Keratinocyte (primary cell): ENCODE results near the gene MRPS7. TPM values are rescaled to one million over a fixed set of nuclear protein-coding genes. Genes with fewer than 3 reads are reported as not detected.

Experiments used
- DNase-seq: peaks from one replicate; pipeline ENCODE4 v3.0.0-alpha.2; 2011; ENCODE audit warnings: low read depth, missing footprints, low spot score
- FAIRE-seq: peaks from 2 replicates; lab custom pipeline; 2011; peaks lifted over from hg19 to GRCh38; lab: Jason Lieb, UNC
- H2AFZ ChIP-seq: 2 replicates; pipeline ENCODE4 v1.6.0; 2012; ENCODE audit warnings: low read length, control low read depth, inconsistent platforms; ENCODE audit not compliant: control insufficient read depth
- H3K27ac ChIP-seq: 2 replicates; pipeline ENCODE4 v1.5.1; 2011; ENCODE audit warnings: low read length; ENCODE audit not compliant: control insufficient read depth, insufficient read depth
- H3K27me3 ChIP-seq: 3 replicates; pipeline ENCODE4 v1.6.0; 2011; ENCODE audit warnings: low read length; ENCODE audit not compliant: control insufficient read depth, insufficient read depth; ENCODE audit errors: extremely low read depth
- H3K36me3 ChIP-seq, 2 experiments: 2 replicates in 1 of 2; 3 replicates in 1 of 2; pipeline ENCODE4 v1.5.1; 2011; ENCODE audit warnings: low read length in 2 of 2, mild to moderate bottlenecking in 1 of 2; ENCODE audit not compliant: control insufficient read depth in 2 of 2, insufficient read depth in 2 of 2; ENCODE audit errors: extremely low read depth in 1 of 2
- H3K4me1 ChIP-seq: 3 replicates; pipeline ENCODE4 v1.5.1; 2011; ENCODE audit warnings: low read length; ENCODE audit not compliant: control insufficient read depth, insufficient read depth; ENCODE audit errors: extremely low read depth
- H3K4me2 ChIP-seq: 3 replicates; pipeline ENCODE4 v1.6.0; 2011; ENCODE audit warnings: low read depth, low read length; ENCODE audit not compliant: control insufficient read depth, insufficient read depth; ENCODE audit errors: extremely low read depth
- H3K4me3 ChIP-seq, 3 experiments: fragments of 200-600 bp in 1 of 3; sonication (generic) in 1 of 3; 2 replicates in 2 of 3; 3 replicates in 1 of 3; pipeline ENCODE4 v1.5.1; 2011 to 2016; ENCODE audit warnings: low read length in 3 of 3, mild to moderate bottlenecking in 3 of 3, control low read depth in 2 of 3, inconsistent platforms in 1 of 3, low read depth in 1 of 3, mixed read lengths in 1 of 3, mixed run types in 1 of 3, moderate library complexity in 1 of 3; ENCODE audit not compliant: control insufficient read depth in 2 of 3, insufficient read depth in 2 of 3; ENCODE audit errors: extremely low read depth in 1 of 3
- H3K79me2 ChIP-seq: 2 replicates; pipeline ENCODE4 v1.6.0; 2012; ENCODE audit warnings: low read length; ENCODE audit not compliant: control insufficient read depth, insufficient read depth
- H3K9ac ChIP-seq: 3 replicates; pipeline ENCODE4 v1.6.0; 2011; ENCODE audit warnings: low read length; ENCODE audit not compliant: control insufficient read depth, insufficient read depth; ENCODE audit errors: extremely low read depth
- H3K9me1 ChIP-seq: 3 replicates; pipeline ENCODE4 v1.6.0; 2011; ENCODE audit warnings: low read length; ENCODE audit not compliant: control insufficient read depth, insufficient read depth; ENCODE audit errors: extremely low read depth
- H3K9me3 ChIP-seq: 2 replicates; pipeline ENCODE4 v1.5.1; 2012; ENCODE audit warnings: low read depth, low read length; ENCODE audit not compliant: control insufficient read depth
- H4K20me1 ChIP-seq: 3 replicates; pipeline ENCODE4 v1.6.0; 2011; ENCODE audit warnings: low read length; ENCODE audit not compliant: control insufficient read depth, insufficient read depth; ENCODE audit errors: extremely low read depth
- CTCF ChIP-seq, 3 experiments: IDR thresholded peaks in 1 of 3; conservative IDR thresholded peaks in 1 of 3; optimal IDR thresholded peaks in 1 of 3; 2 replicates in 2 of 3; 3 replicates in 1 of 3; pipeline versions ENCODE3 to v1.5.1; 2011; ENCODE audit warnings: low read length in 3 of 3, mild to moderate bottlenecking in 3 of 3, moderate library complexity in 2 of 3, control low read depth in 1 of 3, inconsistent platforms in 1 of 3; ENCODE audit not compliant: insufficient read depth in 2 of 3; ENCODE audit errors: extremely low read depth in 1 of 3
- EZH2 ChIP-seq: IDR thresholded peaks from one replicate; pipeline ENCODE4 v1.6.1; 2012; ENCODE audit warnings: inconsistent platforms, mild to moderate bottlenecking, low read length, moderate library complexity
- dilution Hi-C: fragments of 300-500 bp; cut with MboI; formaldehyde crosslinking; loops from one replicate; pipeline ENCODE4 v1.7.0; 2020; ENCODE audit warnings: low sequenced_read_pairs; ENCODE audit not compliant: extremely low pct_ligation_motif_present
- polyA plus RNA-seq, 5 experiments: library from polyadenylated mRNA; depleted of rRNA in 3 of 5; stranded (reverse) in 3 of 5; stranded (forward) in 1 of 5; unstranded in 1 of 5; fragments of >200 nt; gene quantifications; 1 replicate in 1 of 5; 2 replicates in 3 of 5; 3 replicates in 1 of 5; pipeline versions ENCODE4 v1.2.1 to v1.2.3, GENCODE V29; 2011 to 2012; ENCODE audit warnings: missing spikeins in 2 of 5, low read depth in 1 of 5, low replicate concordance in 1 of 5

MRPS7 gene
- polyA plus RNA-seq, 1 donor (not counting 4 experiments of a cell fraction or from before 2014, with no cell fraction given), result 79.0 TPM

GRCh38 chr17:75260641-75261335 is 891 bp upstream of the MRPS7 start:
- Histone ChIP-seq H3K36me3 (peaks cover 6 to 10% of the 10 kb centered on the region in 2 experiments), H4K20me1 (no peaks in the 10 kb centered on the region), H3K9me1 (no peaks in the 10 kb centered on the region), H3K79me2 (peaks cover 57% of the 10 kb centered on the region), H3K27me3 (no peaks in the 10 kb centered on the region), H3K9me3 (no peaks in the 10 kb centered on the region), H3K4me2 (peak overlapping the region; percentile 89), H2AFZ (peak overlapping the region; percentile 94), H3K4me3 (peak overlapping the region; percentile 77 to 97 (median 96)), H3K4me1 (peaks cover 13% of the 10 kb centered on the region), H3K27ac (peak overlapping the region; percentile 99), H3K9ac (peak overlapping the region; percentile 100)
- FAIRE-seq (no peak), DNase-seq (no peak)
- TF ChIP-seq CTCF (optimal IDR thresholded peaks at IDR 0.05 in 1 of 3, IDR thresholded peaks at IDR 0.05 in 1 of 3, conservative IDR thresholded peaks at IDR 0.05 in 1 of 3; ENCODE audit: extremely low read depth in 1 of 3, insufficient read depth in 2 of 3, low read length in 3 of 3), result peak; percentile 6 to 14 (median 11)
- no peak for TF ChIP-seq EZH2
- dilution Hi-C loops, result no loop called here

GRCh38 chr17:75262112-75262606 is 480 bp downstream of the MRPS7 start:
- Histone ChIP-seq H3K79me2 (peaks cover 53% of the 10 kb centered on the region), H3K4me2 (peak overlapping the region; percentile 81), H3K9me3 (no peaks in the 10 kb centered on the region), H2AFZ (peak overlapping the region; percentile 89), H3K4me1 (peaks cover 13% of the 10 kb centered on the region), H3K27me3 (no peaks in the 10 kb centered on the region), H3K9me1 (no peaks in the 10 kb centered on the region), H3K36me3 (peaks cover 14 to 21% of the 10 kb centered on the region in 2 experiments), H3K4me3 (peak overlapping the region; percentile 77 to 97 (median 96)), H3K27ac (peak overlapping the region; percentile 99), H4K20me1 (no peaks in the 10 kb centered on the region), H3K9ac (peak overlapping the region; percentile 100)
- FAIRE-seq, result no peak
- dilution Hi-C loops, result no loop called here
- no peak for DNase-seq
- TF ChIP-seq EZH2 (no peak), CTCF (optimal IDR thresholded peaks at IDR 0.05 in 1 of 3, IDR thresholded peaks at IDR 0.05 in 1 of 3, conservative IDR thresholded peaks at IDR 0.05 in 1 of 3; ENCODE audit: extremely low read depth in 1 of 3, insufficient read depth in 2 of 3, low read length in 3 of 3) (no peak)
